Endothelial cell of umbilical vein (primary cell): ENCODE data around the gene ZNF438. TPM values are rescaled to one million over a fixed set of nuclear protein-coding genes. Genes with fewer than 3 reads are reported as not detected.

Experiments used
- BruUV-seq: library from RNA; stranded (reverse); fragments of 400-500 nt; replicated peaks from 2 replicates; lab custom pipeline; 2021; lab: Mats Ljungman, UMichigan
- CTCF ChIA-PET: fragments of 300-600, 350-600 bp; sonication (Branson Sonifier 250); formaldehyde crosslinking; loops from one replicate; lab custom pipeline; 2021; ENCODE audit warnings: antibody characterized with exemption, inconsistent platforms; lab: Charles Lee
- POLR2A ChIA-PET: fragments of 300-600, 350-600 bp; sonication (Branson Sonifier 250); formaldehyde crosslinking; loops from one replicate; lab custom pipeline; 2021; ENCODE audit warnings: antibody characterized with exemption, inconsistent platforms; lab: Charles Lee
- DNase-seq: peaks from one replicate; pipeline ENCODE4 v3.0.0-alpha.2; 2011; ENCODE audit warnings: low read depth, low spot score
- FAIRE-seq: peaks from 2 replicates; lab custom pipeline; 2011; peaks lifted over from hg19 to GRCh38; lab: Jason Lieb, UNC
- H2AFZ ChIP-seq: 2 replicates; pipeline ENCODE4 v1.6.0; 2012; ENCODE audit warnings: low read depth, low read length, control low read depth, inconsistent platforms
- H3K27ac ChIP-seq: 2 replicates; pipeline ENCODE4 v1.5.1; 2011; ENCODE audit warnings: low read depth, mild to moderate bottlenecking, control low read depth, low read length, moderate library complexity; ENCODE audit not compliant: insufficient read depth
- H3K27me3 ChIP-seq, 2 experiments: 2 replicates each; pipeline versions ENCODE4 v1.6.0 to v1.6.1; 2011; ENCODE audit warnings: low read length in 2 of 2, mixed read lengths in 1 of 2; ENCODE audit not compliant: control insufficient read depth in 2 of 2, insufficient read depth in 2 of 2
- H3K36me3 ChIP-seq, 2 experiments: 2 replicates in 1 of 2; 3 replicates in 1 of 2; pipeline ENCODE4 v1.5.1; 2011; ENCODE audit warnings: low read length in 2 of 2, mild to moderate bottlenecking in 1 of 2, moderate library complexity in 1 of 2; ENCODE audit not compliant: control insufficient read depth in 2 of 2, insufficient read depth in 2 of 2; ENCODE audit errors: extremely low read depth in 1 of 2
- H3K4me1 ChIP-seq: 3 replicates; pipeline ENCODE4 v1.5.1; 2011; ENCODE audit warnings: mild to moderate bottlenecking, low read length; ENCODE audit not compliant: control insufficient read depth, insufficient read depth; ENCODE audit errors: extremely low read depth
- H3K4me2 ChIP-seq: 2 replicates; pipeline ENCODE4 v1.6.1; 2011; ENCODE audit warnings: low read length, control low read depth, mixed read lengths; ENCODE audit not compliant: insufficient read depth
- H3K4me3 ChIP-seq, 3 experiments: fragments of 200-600 bp in 1 of 3; sonication (generic), shearing (Covaris generic) in 1 of 3; replicated peaks in 1 of 3; 2 replicates each; pipeline ENCODE4 v1.5.1; 2011 to 2016; ENCODE audit warnings: control low read depth in 3 of 3, low read length in 3 of 3, mild to moderate bottlenecking in 2 of 3, inconsistent platforms in 1 of 3, low read depth in 1 of 3, moderate library complexity in 1 of 3; ENCODE audit not compliant: insufficient read depth in 1 of 3
- H3K79me2 ChIP-seq: 2 replicates; pipeline ENCODE4 v1.6.0; 2012; ENCODE audit warnings: low read length, inconsistent platforms; ENCODE audit not compliant: control insufficient read depth, insufficient read depth
- H3K9ac ChIP-seq: replicated peaks from 2 replicates; pipeline ENCODE3; 2011; ENCODE audit warnings: low read length, control low read depth; ENCODE audit not compliant: insufficient read depth; ENCODE audit errors: extremely low read depth
- H3K9me1 ChIP-seq: replicated peaks from 3 replicates; pipeline ENCODE4 v1.6.0; 2011; ENCODE audit warnings: mild to moderate bottlenecking, low read length; ENCODE audit not compliant: control insufficient read depth, insufficient read depth; ENCODE audit errors: extremely low read depth
- H3K9me3 ChIP-seq: replicated peaks from 2 replicates; pipeline ENCODE4 v1.5.1; 2012; ENCODE audit warnings: low read length, inconsistent platforms; ENCODE audit not compliant: control insufficient read depth, insufficient read depth
- H4K20me1 ChIP-seq: replicated peaks from 2 replicates; pipeline ENCODE3; 2011; ENCODE audit warnings: mild to moderate bottlenecking, low read length; ENCODE audit not compliant: control insufficient read depth, insufficient read depth; ENCODE audit errors: extremely low read depth
- EZH2 ChIP-seq: IDR thresholded peaks from 2 replicates; pipeline ENCODE4 v1.6.1; 2012; ENCODE audit warnings: borderline replicate concordance, low read depth, mild to moderate bottlenecking, moderate library complexity, low read length, inconsistent platforms; ENCODE audit not compliant: severe bottlenecking
- FOS ChIP-seq: IDR thresholded peaks from 2 replicates; pipeline ENCODE4 v1.6.1; 2011; ENCODE audit warnings: mild to moderate bottlenecking, low read length, moderate library complexity, borderline replicate concordance; ENCODE audit not compliant: insufficient read depth
- GATA2 ChIP-seq: IDR thresholded peaks from 2 replicates; pipeline ENCODE4 v1.7.0; 2011; ENCODE audit warnings: low read depth, mild to moderate bottlenecking, moderate library complexity, mixed read lengths, low read length; ENCODE audit not compliant: insufficient read length, insufficient read depth
- JUN ChIP-seq: IDR thresholded peaks from 2 replicates; pipeline ENCODE4 v1.6.1; 2011; ENCODE audit warnings: borderline replicate concordance, low read depth; ENCODE audit not compliant: insufficient read length, insufficient read depth
- MAX ChIP-seq: IDR thresholded peaks from 2 replicates; pipeline ENCODE4 v1.6.1; 2011; ENCODE audit not compliant: insufficient read depth, insufficient read length
- POLR2A ChIP-seq: IDR thresholded peaks from 2 replicates; pipeline ENCODE4 v1.6.1; 2012; ENCODE audit warnings: low read depth, mild to moderate bottlenecking, control low read depth, low read length
- POLR2AphosphoS5 ChIP-seq: IDR thresholded peaks from 2 replicates; pipeline ENCODE4 v1.6.1; 2012; ENCODE audit warnings: low read depth, mild to moderate bottlenecking, control low read depth, low read length, moderate library complexity; ENCODE audit not compliant: insufficient read depth
- dilution Hi-C: fragments of 300-500 bp; cut with MboI; formaldehyde crosslinking; loops from one replicate; pipeline ENCODE4 v1.15.0; 2019; ENCODE audit warnings: low sequenced_read_pairs; ENCODE audit not compliant: extremely low pct_ligation_motif_present
- intact Hi-C: fragments of 100-400 bp; cut with micrococcal nuclease; formaldehyde crosslinking; loops from one replicate; pipeline ENCODE4 v1.10.0; 2022
- polyA plus RNA-seq, 4 experiments: library from polyadenylated mRNA; depleted of rRNA in 3 of 4; stranded (reverse) in 3 of 4; unstranded in 1 of 4; fragments of >200 nt; gene quantifications; 2 replicates each; pipeline versions ENCODE4 v1.2.1 to v1.2.3, GENCODE V29; 2011 to 2012; ENCODE audit warnings: missing spikeins in 1 of 4
- total RNA-seq: library from RNA; stranded (reverse); gene quantifications from 2 replicates; pipeline ENCODE4 v1.2.3, GENCODE V29; 2021
- TF ChIP-seq, protein P1 (sequence below), 2 donors: IDR thresholded peaks; 1 replicate in 1 of 2; 2 replicates in 1 of 2; pipeline ENCODE4 v1.5.1; 2011; ENCODE audit warnings: low read length in 2 of 2, mild to moderate bottlenecking in 2 of 2, moderate library complexity in 2 of 2, control low read depth in 1 of 2, inconsistent platforms in 1 of 2, low read depth in 1 of 2; ENCODE audit not compliant: insufficient read depth in 1 of 2; ENCODE audit errors: extremely low read depth in 1 of 2

ZNF438 gene
- total and polyA plus RNA-seq, 2 donors (not counting 3 experiments of a cell fraction or from before 2014, with no cell fraction given), result 7.2 to 15.1 TPM

DNA sequence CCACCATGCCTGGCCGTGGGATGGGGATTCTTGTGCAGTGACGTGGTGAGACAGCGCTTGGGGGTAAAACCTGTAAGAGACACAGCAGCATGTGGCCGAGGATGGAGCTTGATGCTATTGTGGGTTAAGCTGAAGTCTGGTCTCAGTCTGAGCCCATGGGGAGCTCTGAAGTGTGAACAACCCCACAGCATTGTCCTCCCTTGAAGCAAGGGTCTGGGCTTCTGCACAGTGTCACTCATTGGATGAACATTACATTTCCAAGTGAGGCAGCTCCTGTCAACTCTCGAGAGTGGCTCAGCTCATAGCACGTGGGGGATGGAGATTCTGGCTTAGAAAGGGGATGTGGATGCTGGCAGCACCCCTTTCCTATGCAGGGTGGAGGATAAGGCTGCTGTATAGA, 32.2 kb upstream of the ZNF438 start:
- Histone ChIP-seq H3K27me3 (no peaks in the 10 kb centered on the region), H3K36me3 (no peaks in the 10 kb centered on the region), H3K4me2 (no peak overlapping the region), H3K9me1 (no peaks in the 10 kb centered on the region), H3K4me3 (no peak overlapping the region), H2AFZ (no peak overlapping the region), H3K79me2 (no peaks in the 10 kb centered on the region), H3K27ac (no peak overlapping the region), H3K9me3 (no peaks in the 10 kb centered on the region), H4K20me1 (no peaks in the 10 kb centered on the region), H3K4me1 (peaks cover 18% of the 10 kb centered on the region), H3K9ac (no peak overlapping the region)
- DNase-seq, result no peak
- no TSS peak for BruUV-seq
- dilution Hi-C loops (no loop called here), intact Hi-C loops (no loop called here)
- TF ChIP-seq GATA2 (no peak), POLR2AphosphoS5 (no peak), MAX (no peak)
- TF ChIP-seq, protein P1, sequence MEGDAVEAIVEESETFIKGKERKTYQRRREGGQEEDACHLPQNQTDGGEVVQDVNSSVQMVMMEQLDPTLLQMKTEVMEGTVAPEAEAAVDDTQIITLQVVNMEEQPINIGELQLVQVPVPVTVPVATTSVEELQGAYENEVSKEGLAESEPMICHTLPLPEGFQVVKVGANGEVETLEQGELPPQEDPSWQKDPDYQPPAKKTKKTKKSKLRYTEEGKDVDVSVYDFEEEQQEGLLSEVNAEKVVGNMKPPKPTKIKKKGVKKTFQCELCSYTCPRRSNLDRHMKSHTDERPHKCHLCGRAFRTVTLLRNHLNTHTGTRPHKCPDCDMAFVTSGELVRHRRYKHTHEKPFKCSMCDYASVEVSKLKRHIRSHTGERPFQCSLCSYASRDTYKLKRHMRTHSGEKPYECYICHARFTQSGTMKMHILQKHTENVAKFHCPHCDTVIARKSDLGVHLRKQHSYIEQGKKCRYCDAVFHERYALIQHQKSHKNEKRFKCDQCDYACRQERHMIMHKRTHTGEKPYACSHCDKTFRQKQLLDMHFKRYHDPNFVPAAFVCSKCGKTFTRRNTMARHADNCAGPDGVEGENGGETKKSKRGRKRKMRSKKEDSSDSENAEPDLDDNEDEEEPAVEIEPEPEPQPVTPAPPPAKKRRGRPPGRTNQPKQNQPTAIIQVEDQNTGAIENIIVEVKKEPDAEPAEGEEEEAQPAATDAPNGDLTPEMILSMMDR (IDR thresholded peaks at IDR 0.05; ENCODE audit: extremely low read depth in 1 of 2, insufficient read depth in 1 of 2, low read depth in 1 of 2, low read length in 2 of 2), result no peak
- FAIRE-seq, result no peak
- CTCF ChIA-PET, result interaction anchor here (0.9 to 1.5 kb wide), 4 partner anchors 9 to 376 kb away, joined by 3 to 5 read pairs (median 4); no protein-coding TSS in a partner anchor
- POLR2A ChIA-PET, result no interaction called here

DNA sequence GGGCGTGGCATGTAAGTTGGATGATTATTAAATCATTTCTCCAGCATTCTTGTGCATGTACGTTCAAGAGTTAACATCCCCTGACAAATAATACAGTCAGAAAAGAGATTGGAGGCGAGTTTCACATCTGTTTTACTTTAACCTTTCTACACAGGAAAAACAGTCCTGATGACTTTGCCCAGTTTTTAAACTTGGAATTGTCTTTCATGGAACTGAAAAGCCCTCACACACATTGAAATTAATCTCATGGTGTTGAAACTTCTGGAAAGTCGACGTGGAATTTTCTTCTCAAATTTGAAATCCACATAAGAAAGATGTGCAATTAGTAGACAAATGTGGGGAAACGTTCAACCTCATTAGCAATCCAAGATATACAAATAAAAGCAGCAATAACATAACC, 31.2 kb upstream of the ZNF438 start:
- H3K4me3 ChIP-seq, result no peak overlapping the region
- no peak overlapping the region for H3K4me2 ChIP-seq
- dilution Hi-C loops (no loop called here), intact Hi-C loops (no loop called here)
- H3K9me1 ChIP-seq, result no peaks in the 10 kb centered on the region
- H4K20me1 ChIP-seq, result no peaks in the 10 kb centered on the region
- H3K9me3 ChIP-seq, result no peaks in the 10 kb centered on the region
- no peaks in the 10 kb centered on the region for H3K27me3 ChIP-seq
- no peak for TF ChIP-seq MAX
- no peak for TF ChIP-seq GATA2
- TF ChIP-seq POLR2A, result no peak
- no peak for TF ChIP-seq JUN
- TF ChIP-seq EZH2, result no peak
- TF ChIP-seq, protein P1 (IDR thresholded peaks at IDR 0.05; ENCODE audit: extremely low read depth in 1 of 2, insufficient read depth in 1 of 2, low read depth in 1 of 2, low read length in 2 of 2), result no peak
- no peak for TF ChIP-seq POLR2AphosphoS5
- TF ChIP-seq FOS, result no peak
- H2AFZ ChIP-seq, result peak overlapping the region; percentile 17
- H3K79me2 ChIP-seq, result no peaks in the 10 kb centered on the region
- ChIA-PET CTCF (no interaction called here), POLR2A (no interaction called here)
- no peak overlapping the region for H3K9ac ChIP-seq
- FAIRE-seq, result no peak
- no peak for DNase-seq
- BruUV-seq, result no TSS peak
- H3K27ac ChIP-seq, result no peak overlapping the region
- H3K4me1 ChIP-seq, result peaks cover 21% of the 10 kb centered on the region
- H3K36me3 ChIP-seq, result no peaks in the 10 kb centered on the region
